Endothelial cell of umbilical vein (primary cell): ENCODE results near the gene IL6ST.

Experiments used
- EZH2 ChIP-seq: IDR thresholded peaks from 2 replicates; pipeline ENCODE4 v1.6.1; 2012; ENCODE audit warnings: borderline replicate concordance, low read depth, mild to moderate bottlenecking, moderate library complexity, low read length, inconsistent platforms; ENCODE audit not compliant: severe bottlenecking
- MYC ChIP-seq: IDR thresholded peaks from one replicate; pipeline ENCODE4 v1.6.1; 2011; ENCODE audit warnings: mild to moderate bottlenecking, low read depth, low read length
- POLR2AphosphoS5 ChIP-seq: IDR thresholded peaks from 2 replicates; pipeline ENCODE4 v1.6.1; 2012; ENCODE audit warnings: low read depth, mild to moderate bottlenecking, control low read depth, low read length, moderate library complexity; ENCODE audit not compliant: insufficient read depth
- TF ChIP-seq, protein P1 (sequence below), 2 donors: IDR thresholded peaks; 1 replicate in 1 of 2; 2 replicates in 1 of 2; pipeline ENCODE4 v1.5.1; 2011; ENCODE audit warnings: low read length in 2 of 2, mild to moderate bottlenecking in 2 of 2, moderate library complexity in 2 of 2, control low read depth in 1 of 2, inconsistent platforms in 1 of 2, low read depth in 1 of 2; ENCODE audit not compliant: insufficient read depth in 1 of 2; ENCODE audit errors: extremely low read depth in 1 of 2

DNA sequence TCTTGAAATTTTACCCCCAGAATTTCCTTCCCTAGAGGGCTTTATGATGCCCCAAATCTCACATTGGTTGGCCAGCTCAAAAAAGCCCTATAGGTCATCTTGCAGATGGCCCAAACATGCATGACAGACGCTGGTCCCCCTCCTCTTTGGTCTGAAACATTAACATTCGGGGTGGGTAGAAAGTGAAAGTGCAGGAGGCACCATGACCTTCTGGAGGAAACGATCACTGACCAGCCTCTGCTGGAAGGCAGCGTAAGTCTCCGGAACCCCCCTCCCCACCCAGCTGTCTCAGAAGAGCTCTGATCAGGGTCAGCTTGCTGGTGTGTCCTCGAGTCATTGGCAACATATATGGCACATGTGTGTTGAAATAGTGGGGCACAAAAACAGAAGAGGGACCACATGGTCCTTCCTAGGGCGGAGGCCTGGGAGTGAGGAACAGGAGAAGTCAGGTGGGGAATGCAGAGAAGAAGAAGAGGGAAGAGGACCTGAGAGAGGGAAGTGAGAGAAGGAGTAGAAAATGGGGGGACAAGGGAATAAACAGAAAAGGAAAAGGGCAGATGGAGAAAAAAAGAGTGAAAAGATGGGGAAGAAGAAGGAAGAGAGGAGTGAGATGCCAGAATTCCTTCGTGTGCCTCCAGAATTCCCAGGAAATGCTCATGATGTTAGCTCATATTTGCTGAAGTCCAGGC is 97.4 kb downstream of the IL6ST start:
- TF ChIP-seq, protein P1, sequence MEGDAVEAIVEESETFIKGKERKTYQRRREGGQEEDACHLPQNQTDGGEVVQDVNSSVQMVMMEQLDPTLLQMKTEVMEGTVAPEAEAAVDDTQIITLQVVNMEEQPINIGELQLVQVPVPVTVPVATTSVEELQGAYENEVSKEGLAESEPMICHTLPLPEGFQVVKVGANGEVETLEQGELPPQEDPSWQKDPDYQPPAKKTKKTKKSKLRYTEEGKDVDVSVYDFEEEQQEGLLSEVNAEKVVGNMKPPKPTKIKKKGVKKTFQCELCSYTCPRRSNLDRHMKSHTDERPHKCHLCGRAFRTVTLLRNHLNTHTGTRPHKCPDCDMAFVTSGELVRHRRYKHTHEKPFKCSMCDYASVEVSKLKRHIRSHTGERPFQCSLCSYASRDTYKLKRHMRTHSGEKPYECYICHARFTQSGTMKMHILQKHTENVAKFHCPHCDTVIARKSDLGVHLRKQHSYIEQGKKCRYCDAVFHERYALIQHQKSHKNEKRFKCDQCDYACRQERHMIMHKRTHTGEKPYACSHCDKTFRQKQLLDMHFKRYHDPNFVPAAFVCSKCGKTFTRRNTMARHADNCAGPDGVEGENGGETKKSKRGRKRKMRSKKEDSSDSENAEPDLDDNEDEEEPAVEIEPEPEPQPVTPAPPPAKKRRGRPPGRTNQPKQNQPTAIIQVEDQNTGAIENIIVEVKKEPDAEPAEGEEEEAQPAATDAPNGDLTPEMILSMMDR (IDR thresholded peaks at IDR 0.05; ENCODE audit: extremely low read depth in 1 of 2, insufficient read depth in 1 of 2, low read depth in 1 of 2, low read length in 2 of 2) = no peak
- TF ChIP-seq MYC (no peak), EZH2 (no peak), POLR2AphosphoS5 (no peak)
